Osteoblast (primary cell): ENCODE results near the gene LHFPL2. TPM values are rescaled to one million over a fixed set of nuclear protein-coding genes. Genes with fewer than 3 reads are reported as not detected.

Source experiments
- DNase-seq: peaks from one replicate; pipeline ENCODE4 v3.0.0; 2011; ENCODE audit warnings: low spot score, mixed read lengths; ENCODE audit not compliant: insufficient read length; ENCODE audit errors: missing footprints
- H2AFZ ChIP-seq: 2 replicates; pipeline ENCODE4 v1.6.0; 2011; ENCODE audit warnings: mild to moderate bottlenecking, low read length
- H3K27ac ChIP-seq: 2 replicates; pipeline ENCODE4 v1.5.1; 2011; ENCODE audit warnings: mild to moderate bottlenecking, low read depth, low read length, moderate library complexity
- H3K27me3 ChIP-seq: 2 replicates; pipeline ENCODE4 v1.6.0; 2012; ENCODE audit warnings: mild to moderate bottlenecking, control low read depth, inconsistent platforms, low read length, moderate library complexity; ENCODE audit not compliant: insufficient read depth
- H3K36me3 ChIP-seq: 2 replicates; pipeline ENCODE4 v1.5.1; 2011; ENCODE audit warnings: mild to moderate bottlenecking, low read length, control low read depth, moderate library complexity; ENCODE audit not compliant: insufficient read depth
- H3K4me1 ChIP-seq: 2 replicates; pipeline ENCODE4 v1.5.1; 2011; ENCODE audit warnings: mild to moderate bottlenecking, low read length, control low read depth, moderate library complexity; ENCODE audit not compliant: insufficient read depth
- H3K4me2 ChIP-seq: 2 replicates; pipeline ENCODE4 v1.6.0; 2011; ENCODE audit warnings: mild to moderate bottlenecking, low read length; ENCODE audit not compliant: insufficient read depth
- H3K4me3 ChIP-seq: fragments of 200-600 bp; sonication (generic); 3 replicates; pipeline ENCODE4 v1.5.1; 2012; ENCODE audit warnings: mild to moderate bottlenecking, low read length, inconsistent platforms; ENCODE audit not compliant: insufficient read depth
- H3K79me2 ChIP-seq: 2 replicates; pipeline ENCODE4 v1.6.0; 2012; ENCODE audit warnings: mild to moderate bottlenecking, low read length, control low read depth, inconsistent platforms; ENCODE audit not compliant: insufficient read depth
- H3K9me3 ChIP-seq: 2 replicates; pipeline ENCODE4 v1.5.1; 2011; ENCODE audit warnings: low read depth, low read length, control low read depth
- H4K20me1 ChIP-seq: 2 replicates; pipeline ENCODE4 v1.6.0; 2012; ENCODE audit warnings: mild to moderate bottlenecking, low read length, control low read depth; ENCODE audit not compliant: insufficient read depth
- total RNA-seq: library from RNA; depleted of rRNA; stranded (reverse); fragments of >200 nt; gene quantifications from 2 replicates; pipeline ENCODE4 v1.2.3, GENCODE V29; 2012
- TF ChIP-seq, protein P1 (sequence below): IDR thresholded peaks from 2 replicates; pipeline ENCODE4 v1.5.1; 2011; ENCODE audit warnings: mild to moderate bottlenecking, low read depth, low read length, moderate library complexity; ENCODE audit errors: extremely low read depth

Gene LHFPL2
- total RNA-seq, 1 donor = 64.4 TPM

DNA sequence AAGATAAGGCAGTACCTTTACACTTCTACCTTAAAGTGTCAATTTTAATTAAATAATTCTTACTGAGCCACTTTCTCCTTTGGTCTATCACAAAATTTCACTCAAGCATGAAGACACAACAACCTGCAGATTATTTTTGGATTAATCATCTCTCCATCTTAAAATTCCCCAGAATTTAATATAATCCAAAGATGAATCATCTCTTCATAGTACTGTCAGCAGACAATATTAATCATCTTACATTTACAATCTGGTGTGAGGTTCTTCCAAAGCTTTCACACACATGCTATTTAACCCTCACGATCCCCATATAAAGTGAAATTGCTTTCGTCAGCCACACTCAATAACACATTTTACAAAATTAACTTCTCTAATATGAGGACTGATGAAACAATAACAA, 43.0 kb downstream of the LHFPL2 start:
- TF ChIP-seq, protein P1, sequence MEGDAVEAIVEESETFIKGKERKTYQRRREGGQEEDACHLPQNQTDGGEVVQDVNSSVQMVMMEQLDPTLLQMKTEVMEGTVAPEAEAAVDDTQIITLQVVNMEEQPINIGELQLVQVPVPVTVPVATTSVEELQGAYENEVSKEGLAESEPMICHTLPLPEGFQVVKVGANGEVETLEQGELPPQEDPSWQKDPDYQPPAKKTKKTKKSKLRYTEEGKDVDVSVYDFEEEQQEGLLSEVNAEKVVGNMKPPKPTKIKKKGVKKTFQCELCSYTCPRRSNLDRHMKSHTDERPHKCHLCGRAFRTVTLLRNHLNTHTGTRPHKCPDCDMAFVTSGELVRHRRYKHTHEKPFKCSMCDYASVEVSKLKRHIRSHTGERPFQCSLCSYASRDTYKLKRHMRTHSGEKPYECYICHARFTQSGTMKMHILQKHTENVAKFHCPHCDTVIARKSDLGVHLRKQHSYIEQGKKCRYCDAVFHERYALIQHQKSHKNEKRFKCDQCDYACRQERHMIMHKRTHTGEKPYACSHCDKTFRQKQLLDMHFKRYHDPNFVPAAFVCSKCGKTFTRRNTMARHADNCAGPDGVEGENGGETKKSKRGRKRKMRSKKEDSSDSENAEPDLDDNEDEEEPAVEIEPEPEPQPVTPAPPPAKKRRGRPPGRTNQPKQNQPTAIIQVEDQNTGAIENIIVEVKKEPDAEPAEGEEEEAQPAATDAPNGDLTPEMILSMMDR = no peak
- Histone ChIP-seq H4K20me1 (no peaks in the 10 kb centered on the region), H3K79me2 (peaks cover 19% of the 10 kb centered on the region), H3K36me3 (no peaks in the 10 kb centered on the region), H3K4me2 (no peak overlapping the region), H3K27ac (peak overlapping the region; percentile 29), H3K4me3 (no peak overlapping the region), H2AFZ (no peak overlapping the region), H3K4me1 (peaks cover 36% of the 10 kb centered on the region), H3K27me3 (no peaks in the 10 kb centered on the region), H3K9me3 (no peaks in the 10 kb centered on the region)
- DNase-seq = no peak

DNA sequence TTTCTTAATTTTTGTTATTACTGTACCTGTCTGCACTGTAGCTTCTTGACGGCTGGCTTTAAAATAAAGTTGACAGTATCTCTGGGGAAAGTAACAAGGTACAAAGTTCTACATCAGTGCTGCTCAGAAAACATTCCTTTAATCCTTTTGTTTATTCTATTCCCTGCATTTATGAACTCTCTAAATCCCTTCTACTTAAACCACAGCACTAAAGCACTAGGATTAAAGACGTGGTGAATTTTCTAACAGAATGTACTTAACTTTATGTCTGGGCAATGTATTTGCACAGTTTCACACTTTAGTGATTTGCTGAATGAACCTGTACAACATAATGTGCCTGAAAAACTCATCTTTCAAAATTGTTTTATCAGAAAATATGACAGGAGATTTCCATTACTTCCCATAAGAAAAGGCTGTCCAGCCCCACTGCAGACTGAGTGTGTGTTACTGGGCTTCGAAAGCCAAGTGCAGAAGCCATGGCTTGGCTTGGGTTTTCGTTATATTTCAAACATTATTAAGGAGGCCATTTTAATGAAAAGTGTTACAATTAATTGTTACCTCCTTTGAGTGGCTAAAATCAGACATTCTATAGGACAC, 43.8 kb downstream of the LHFPL2 start:
- H2AFZ ChIP-seq = no peak overlapping the region
- H3K36me3 ChIP-seq = no peaks in the 10 kb centered on the region
- no peak overlapping the region for H3K27ac ChIP-seq
- peaks cover 17% of the 10 kb centered on the region for H3K79me2 ChIP-seq
- H3K4me2 ChIP-seq = no peak overlapping the region
- no peaks in the 10 kb centered on the region for H3K9me3 ChIP-seq
- no peak for DNase-seq
- H4K20me1 ChIP-seq = no peaks in the 10 kb centered on the region
- no peak overlapping the region for H3K4me3 ChIP-seq
- H3K27me3 ChIP-seq = no peaks in the 10 kb centered on the region
- TF ChIP-seq, protein P1 = no peak
- peaks cover 29% of the 10 kb centered on the region for H3K4me1 ChIP-seq

DNA sequence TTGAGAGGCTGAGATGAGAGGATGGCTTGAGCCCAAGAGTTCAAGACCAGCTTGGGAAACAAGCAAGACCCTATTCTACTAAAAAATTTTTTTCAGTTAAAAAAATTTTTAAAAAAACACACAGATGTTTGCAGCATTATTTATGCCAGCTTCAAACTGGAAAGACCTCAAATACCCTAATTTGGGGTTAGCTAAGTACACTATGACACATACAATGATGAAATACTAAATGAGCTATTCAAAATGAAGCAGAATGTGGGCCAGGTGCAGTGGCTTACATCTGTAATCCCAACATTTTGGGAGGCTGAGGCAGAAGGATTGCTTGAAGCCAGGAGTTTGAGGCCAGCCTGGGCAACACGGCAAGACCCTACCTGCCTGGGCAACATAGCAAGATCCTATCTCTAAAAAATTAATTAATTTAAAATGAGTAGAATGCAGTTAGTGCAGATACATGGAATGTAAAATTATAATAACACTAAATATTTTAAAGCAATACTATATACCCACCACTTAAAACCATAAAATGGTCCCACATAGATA, 44.9 kb downstream of the LHFPL2 start:
- DNase-seq = no peak
- peaks cover 27% of the 10 kb centered on the region for H3K4me1 ChIP-seq

DNA sequence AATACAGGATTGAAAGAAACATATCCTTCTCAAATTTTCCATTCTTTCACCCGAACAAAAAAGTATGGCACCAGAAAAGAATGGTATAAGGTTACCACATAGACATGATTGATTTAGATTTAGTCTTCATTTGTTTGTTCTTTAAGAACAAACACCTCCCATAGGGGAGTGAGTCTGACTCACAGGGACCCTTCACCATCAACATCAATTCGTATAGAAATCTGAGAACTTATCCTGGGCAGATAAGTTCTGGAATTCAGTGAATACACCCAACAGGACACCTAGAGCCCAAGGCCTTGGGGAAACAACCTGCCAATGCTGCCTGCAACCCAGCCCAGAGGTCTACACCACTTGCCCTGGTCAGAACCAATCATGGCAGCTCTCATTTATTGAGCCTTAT, 46.2 kb downstream of the LHFPL2 start:
- H3K79me2 ChIP-seq = peaks cover 27% of the 10 kb centered on the region

More for the DNA sequence above, 44.9 kb downstream of the LHFPL2 start:
- no peak overlapping the region for H3K4me2 ChIP-seq
- no peak overlapping the region for H2AFZ ChIP-seq
- peaks cover 27% of the 10 kb centered on the region for H3K79me2 ChIP-seq
- no peak overlapping the region for H3K27ac ChIP-seq
- no peaks in the 10 kb centered on the region for H3K36me3 ChIP-seq
- H4K20me1 ChIP-seq = no peaks in the 10 kb centered on the region
- no peak overlapping the region for H3K4me3 ChIP-seq
- H3K9me3 ChIP-seq = no peaks in the 10 kb centered on the region
- TF ChIP-seq, protein P1 = no peak
- no peaks in the 10 kb centered on the region for H3K27me3 ChIP-seq

More for the DNA sequence above, 46.2 kb downstream of the LHFPL2 start:
- TF ChIP-seq, protein P1 = no peak
- Histone ChIP-seq H4K20me1 (no peaks in the 10 kb centered on the region), H3K27me3 (no peaks in the 10 kb centered on the region), H3K4me2 (no peak overlapping the region), H3K4me3 (no peak overlapping the region), H3K4me1 (peaks cover 37% of the 10 kb centered on the region), H2AFZ (no peak overlapping the region), H3K9me3 (no peaks in the 10 kb centered on the region), H3K27ac (peak overlapping the region; percentile 84), H3K36me3 (no peaks in the 10 kb centered on the region)
- DNase-seq = no peak
